T-helper 1 cell treated with Interleukin-12 subunit alpha and Interleukin-12 subunit beta and Interleukin-4 antibody, amounts not matched to agents 30 μg/mL and 1 μg/mL, for 36 hours (primary cell): ENCODE measurements around the gene SLC30A3.
"Not testable (repeated sequence)": the region's sequence is repeated elsewhere in the genome, so short reads cannot be mapped to it uniquely, and the experiment has no call there.

Source experiments
- H3K27ac Mint-ChIP-seq: one replicate; pipeline ENCODE4 v1.8.0; 2021; ENCODE audit warnings: mild to moderate bottlenecking, mixed read lengths
- H3K27me3 Mint-ChIP-seq: one replicate; pipeline ENCODE4 v1.8.0; 2021; ENCODE audit warnings: low read depth, mixed read lengths
- H3K36me3 Mint-ChIP-seq: one replicate; pipeline ENCODE4 v1.8.0; 2021; ENCODE audit warnings: low read depth, mixed read lengths
- H3K4me1 Mint-ChIP-seq: one replicate; pipeline ENCODE4 v1.8.0; 2021; ENCODE audit warnings: low read depth, mixed read lengths
- H3K4me3 Mint-ChIP-seq: one replicate; pipeline ENCODE4 v1.8.0; 2021; ENCODE audit warnings: mild to moderate bottlenecking, moderate library complexity, mixed read lengths
- H3K9me3 Mint-ChIP-seq: one replicate; pipeline ENCODE4 v1.8.0; 2021; ENCODE audit warnings: mixed read lengths

The SLC30A3 gene

GRCh38 chr2:27275211-27276150 lies 12.6 kb upstream of the SLC30A3 start, which contains the start of gene DNAJC5G:
Gene DNAJC5G, plus strand, starts transcription at chr2:27275433. Its CDS starts 1,296 bp downstream, at chr2:27276729.
- peaks cover 4% of the 10 kb centered on the region for H3K4me1 Mint-ChIP-seq
- no peaks in the 10 kb centered on the region for H3K9me3 Mint-ChIP-seq
- H3K36me3 Mint-ChIP-seq, result no peaks in the 10 kb centered on the region
- no peak within 1 kb of the TSS for H3K27ac Mint-ChIP-seq
- H3K4me3 Mint-ChIP-seq, result no peak within 1 kb of the TSS
- peaks cover 23% of the 10 kb centered on the region for H3K27me3 Mint-ChIP-seq

- not testable (repeated sequence) for H3K4me1 Mint-ChIP-seq, H3K27ac Mint-ChIP-seq, H3K4me3 Mint-ChIP-seq, H3K36me3 Mint-ChIP-seq, H3K9me3 Mint-ChIP-seq
- H3K27me3 Mint-ChIP-seq, result peaks cover 30% of the 10 kb centered on the region
Measured at GRCh38 chr2:27272537-27273522, 10.0 kb upstream of the SLC30A3 start.

GRCh38 chr2:27271631-27272340 lies 8.9 kb upstream of the SLC30A3 start:
- Mint-ChIP-seq H3K4me3 (no peak overlapping the region), H3K9me3 (no peaks in the 10 kb centered on the region), H3K27ac (no peak overlapping the region)

GRCh38 chr2:27270670-27271069 lies 7.8 kb upstream of the SLC30A3 start:
- Mint-ChIP-seq H3K27me3 (peaks cover 21% of the 10 kb centered on the region), H3K9me3 (no peaks in the 10 kb centered on the region), H3K27ac (no peak overlapping the region), H3K4me3 (no peak overlapping the region), H3K36me3 (no peaks in the 10 kb centered on the region), H3K4me1 (peaks cover 1% of the 10 kb centered on the region)

More at GRCh38 chr2:27271631-27272340, 8.9 kb upstream of the SLC30A3 start:
- H3K36me3 Mint-ChIP-seq, result no peaks in the 10 kb centered on the region
- peaks cover 26% of the 10 kb centered on the region for H3K27me3 Mint-ChIP-seq
- H3K4me1 Mint-ChIP-seq, result peaks cover 1% of the 10 kb centered on the region

- Mint-ChIP-seq H3K36me3 (no peaks in the 10 kb centered on the region), H3K4me3 (no peak overlapping the region), H3K9me3 (no peaks in the 10 kb centered on the region), H3K4me1 (peaks cover 1% of the 10 kb centered on the region), H3K27me3 (peaks cover 21% of the 10 kb centered on the region), H3K27ac (no peak overlapping the region)
Measured at GRCh38 chr2:27270131-27270530, 7.3 kb upstream of the SLC30A3 start.

- H3K36me3 Mint-ChIP-seq, H3K9me3 Mint-ChIP-seq, H3K27ac Mint-ChIP-seq, H3K4me3 Mint-ChIP-seq: not testable (repeated sequence)
- Mint-ChIP-seq H3K27me3 (peaks cover 29% of the 10 kb centered on the region), H3K4me1 (peaks cover 12% of the 10 kb centered on the region)
Measured at GRCh38 chr2:27268296-27268695, 5.4 kb upstream of the SLC30A3 start.

- Mint-ChIP-seq H3K9me3 (no peaks in the 10 kb centered on the region), H3K4me3 (peak overlapping the region; percentile 52), H3K27ac (no peak overlapping the region), H3K36me3 (no peaks in the 10 kb centered on the region), H3K27me3 (peaks cover 39% of the 10 kb centered on the region), H3K4me1 (peaks cover 22% of the 10 kb centered on the region)
Measured at GRCh38 chr2:27265536-27265870, 2.7 kb upstream of the SLC30A3 start.

GRCh38 chr2:27264753-27265535 lies 2.1 kb upstream of the SLC30A3 start:
- H3K36me3 Mint-ChIP-seq, result no peaks in the 10 kb centered on the region
- no peak overlapping the region for H3K27ac Mint-ChIP-seq
- H3K4me1 Mint-ChIP-seq, result peaks cover 22% of the 10 kb centered on the region
- H3K27me3 Mint-ChIP-seq, result peaks cover 41% of the 10 kb centered on the region
- peak overlapping the region; percentile 69 for H3K4me3 Mint-ChIP-seq
- no peaks in the 10 kb centered on the region for H3K9me3 Mint-ChIP-seq

GRCh38 chr2:27264253-27264752 lies 1.5 kb upstream of the SLC30A3 start:
- Mint-ChIP-seq H3K36me3 (no peaks in the 10 kb centered on the region), H3K27me3 (peaks cover 39% of the 10 kb centered on the region), H3K4me3 (peak overlapping the region; percentile 79), H3K4me1 (peaks cover 22% of the 10 kb centered on the region), H3K9me3 (no peaks in the 10 kb centered on the region), H3K27ac (no peak overlapping the region)

- Mint-ChIP-seq H3K36me3 (no peaks in the 10 kb centered on the region), H3K9me3 (no peaks in the 10 kb centered on the region), H3K4me1 (peaks cover 22% of the 10 kb centered on the region), H3K4me3 (peak overlapping the region; percentile 79), H3K27ac (no peak overlapping the region), H3K27me3 (peaks cover 38% of the 10 kb centered on the region)
Measured at GRCh38 chr2:27263287-27264252, 723 bp upstream of the SLC30A3 start.

GRCh38 chr2:27261926-27262298 lies 935 bp downstream of the SLC30A3 start:
- no peaks in the 10 kb centered on the region for H3K9me3 Mint-ChIP-seq
- H3K27ac Mint-ChIP-seq, result no peak overlapping the region
- peaks cover 22% of the 10 kb centered on the region for H3K4me1 Mint-ChIP-seq
- no peaks in the 10 kb centered on the region for H3K36me3 Mint-ChIP-seq
- H3K27me3 Mint-ChIP-seq, result peaks cover 46% of the 10 kb centered on the region
- H3K4me3 Mint-ChIP-seq, result peak overlapping the region; percentile 66

- Mint-ChIP-seq H3K4me3 (peak overlapping the region; percentile 66), H3K27ac (no peak overlapping the region), H3K27me3 (peaks cover 46% of the 10 kb centered on the region)
Measured at GRCh38 chr2:27261241-27261925, 1.5 kb downstream of the SLC30A3 start.

More at GRCh38 chr2:27261241-27261925, 1.5 kb downstream of the SLC30A3 start:
- peaks cover 22% of the 10 kb centered on the region for H3K4me1 Mint-ChIP-seq
- no peaks in the 10 kb centered on the region for H3K9me3 Mint-ChIP-seq
- no peaks in the 10 kb centered on the region for H3K36me3 Mint-ChIP-seq
